ENCODE measurements around the gene TGFB3. TPM values are rescaled to one million over a fixed set of nuclear protein-coding genes. Genes with fewer than 3 reads are reported as not detected.

Gene TGFB3
- total and polyA plus RNA-seq, 4 donors, result 2.1 to 5.8 (median 3.2) TPM

GRCh38 chr14:75993567-75994041 lies 11.8 kb upstream of the TGFB3 start:
- Histone ChIP-seq H3K9ac (ENCODE audit: low read depth in 1 of 2, low read length in 2 of 2) (no peak overlapping the region), H3K27me3 (ENCODE audit: control insufficient read depth in 4 of 4, insufficient read depth in 4 of 4, low read length in 3 of 4) (no peaks in the 10 kb centered on the region), H3K27ac (ENCODE audit: low read depth in 1 of 2, low read length in 2 of 2) (no peak overlapping the region), H3K9me3 (ENCODE audit: control insufficient read depth in 4 of 4, low read length in 3 of 4) (no peaks in the 10 kb centered on the region), H3K4me3 (ENCODE audit: low read depth in 1 of 3, low read length in 3 of 3) (no peak overlapping the region), H3K4me1 (ENCODE audit: control insufficient read depth in 4 of 4, insufficient read depth in 4 of 4, low read length in 3 of 4) (peaks cover 4 to 21% (median 8%) of the 10 kb centered on the region in 4 donors), H3K36me3 (ENCODE audit: control insufficient read depth in 4 of 4, insufficient read depth in 3 of 4, low read depth in 1 of 4, low read length in 3 of 4) (peaks cover 4 to 35% (median 18%) of the 10 kb centered on the region in 4 donors)
- no peak for TF ChIP-seq EGR1 (IDR thresholded peaks at IDR 0.05; ENCODE audit: low read depth in 2 of 2)
- no peak for TF ChIP-seq ZBTB33 (IDR thresholded peaks at IDR 0.05)
- TF ChIP-seq HNF4A (conservative IDR thresholded peaks at IDR 0.05), result no peak
- TF ChIP-seq HNF4G (IDR thresholded peaks at IDR 0.05), result no peak
- no peak for TF ChIP-seq FOXA2 (IDR thresholded peaks at IDR 0.05)
- DNase-seq (ENCODE audit: low spot score), result no peak
- WGBS, result 80% methylated on average over 1 of the region's 1 CpG

GRCh38 chr14:75991753-75992152 lies 10.0 kb upstream of the TGFB3 start:
- WGBS, result 91% methylated on average over 4 of the region's 4 CpGs
- Histone ChIP-seq H3K27ac (ENCODE audit: low read depth in 1 of 2, low read length in 2 of 2) (no peak overlapping the region), H3K9me3 (ENCODE audit: control insufficient read depth in 4 of 4, low read length in 3 of 4) (no peaks in the 10 kb centered on the region), H3K4me1 (ENCODE audit: control insufficient read depth in 4 of 4, insufficient read depth in 4 of 4, low read length in 3 of 4) (peaks cover 8 to 33% (median 11%) of the 10 kb centered on the region in 4 donors), H3K4me3 (ENCODE audit: low read depth in 1 of 3, low read length in 3 of 3) (no peak overlapping the region), H3K27me3 (ENCODE audit: control insufficient read depth in 4 of 4, insufficient read depth in 4 of 4, low read length in 3 of 4) (no peaks in the 10 kb centered on the region), H3K9ac (ENCODE audit: low read depth in 1 of 2, low read length in 2 of 2) (no peak overlapping the region), H3K36me3 (ENCODE audit: control insufficient read depth in 4 of 4, insufficient read depth in 3 of 4, low read depth in 1 of 4, low read length in 3 of 4) (peaks cover 2 to 28% (median 10%) of the 10 kb centered on the region in 4 donors)
- DNase-seq (ENCODE audit: low spot score), result no peak
- TF ChIP-seq TAF1 (conservative IDR thresholded peaks at IDR 0.05), result no peak
- no peak for TF ChIP-seq FOXA2 (IDR thresholded peaks at IDR 0.05)
- no peak for TF ChIP-seq CTCF (IDR thresholded peaks at IDR 0.05; ENCODE audit: low read depth, low read length, missing input control)
- TF ChIP-seq REST (IDR thresholded peaks at IDR 0.05), result no peak
- TF ChIP-seq JUND (IDR thresholded peaks at IDR 0.05), result no peak
- no peak for TF ChIP-seq SP1 (IDR thresholded peaks at IDR 0.05)
- no peak for TF ChIP-seq GABPA (IDR thresholded peaks at IDR 0.05 in 1 of 2, conservative IDR thresholded peaks at IDR 0.05 in 1 of 2)
- no peak for TF ChIP-seq YY1 (IDR thresholded peaks at IDR 0.05)
- TF ChIP-seq HNF4A (conservative IDR thresholded peaks at IDR 0.05), result no peak
- no peak for TF ChIP-seq ATF3 (IDR thresholded peaks at IDR 0.05)
- TF ChIP-seq MAX (IDR thresholded peaks at IDR 0.05), result no peak
- no peak for TF ChIP-seq RXRA (IDR thresholded peaks at IDR 0.05)
- TF ChIP-seq ZBTB33 (IDR thresholded peaks at IDR 0.05), result no peak
- no peak for TF ChIP-seq HNF4G (IDR thresholded peaks at IDR 0.05)
- TF ChIP-seq RAD21 (IDR thresholded peaks at IDR 0.05), result no peak
- TF ChIP-seq FOXA1 (IDR thresholded peaks at IDR 0.05), result no peak

All from liver (tissue), 9 donors.